Measurements from ENCODE around the gene MVD. TPM values are rescaled to one million over a fixed set of nuclear protein-coding genes. Genes with fewer than 3 reads are reported as not detected.

MVD gene
- total RNA-seq, 2 donors from 2014 or later: 34.7 to 40.0 TPM

DNA sequence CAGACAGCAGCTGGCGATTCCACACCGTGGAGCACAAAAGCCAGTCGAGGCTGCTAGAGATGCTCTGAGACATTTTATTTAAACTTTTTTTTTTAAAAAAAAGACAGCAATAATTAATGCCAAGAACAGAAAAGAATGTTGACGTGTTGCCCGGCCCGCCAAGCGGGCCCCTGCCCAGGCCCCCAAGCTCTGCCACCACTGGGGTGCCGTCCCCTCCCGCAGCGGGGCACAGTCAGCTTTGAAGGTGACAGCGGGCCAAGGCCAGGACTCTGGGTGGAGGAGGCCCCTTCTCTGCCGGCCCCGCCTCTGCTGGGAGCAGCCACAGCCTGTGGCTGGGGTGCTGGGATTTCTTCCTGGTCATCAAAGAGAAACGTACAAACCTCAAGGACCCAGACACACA lies 33.5 kb upstream of the MVD start:
- Histone ChIP-seq H3K4me3 (no peak overlapping the region), H3K36me3 (no peaks in the 10 kb centered on the region), H3K9me3 (no peaks in the 10 kb centered on the region), H3K4me1 (replicated peaks) (no peaks in the 10 kb centered on the region), H3K27ac (no peak overlapping the region), H3K27me3 (replicated peaks; ENCODE audit: insufficient read depth) (no peaks in the 10 kb centered on the region)
- intact Hi-C loops (cut with DNase I): no loop called here
- 86% methylated on average over 14 of the region's 14 CpGs for WGBS
- TF ChIP-seq, protein P1, sequence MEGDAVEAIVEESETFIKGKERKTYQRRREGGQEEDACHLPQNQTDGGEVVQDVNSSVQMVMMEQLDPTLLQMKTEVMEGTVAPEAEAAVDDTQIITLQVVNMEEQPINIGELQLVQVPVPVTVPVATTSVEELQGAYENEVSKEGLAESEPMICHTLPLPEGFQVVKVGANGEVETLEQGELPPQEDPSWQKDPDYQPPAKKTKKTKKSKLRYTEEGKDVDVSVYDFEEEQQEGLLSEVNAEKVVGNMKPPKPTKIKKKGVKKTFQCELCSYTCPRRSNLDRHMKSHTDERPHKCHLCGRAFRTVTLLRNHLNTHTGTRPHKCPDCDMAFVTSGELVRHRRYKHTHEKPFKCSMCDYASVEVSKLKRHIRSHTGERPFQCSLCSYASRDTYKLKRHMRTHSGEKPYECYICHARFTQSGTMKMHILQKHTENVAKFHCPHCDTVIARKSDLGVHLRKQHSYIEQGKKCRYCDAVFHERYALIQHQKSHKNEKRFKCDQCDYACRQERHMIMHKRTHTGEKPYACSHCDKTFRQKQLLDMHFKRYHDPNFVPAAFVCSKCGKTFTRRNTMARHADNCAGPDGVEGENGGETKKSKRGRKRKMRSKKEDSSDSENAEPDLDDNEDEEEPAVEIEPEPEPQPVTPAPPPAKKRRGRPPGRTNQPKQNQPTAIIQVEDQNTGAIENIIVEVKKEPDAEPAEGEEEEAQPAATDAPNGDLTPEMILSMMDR (IDR thresholded peaks at IDR 0.05): no peak
- TF ChIP-seq POLR2A (IDR thresholded peaks at IDR 0.05) (no peak), POLR2AphosphoS5 (IDR thresholded peaks at IDR 0.05) (no peak)
- DNase-seq (ENCODE audit: low spot score): no peak

DNA sequence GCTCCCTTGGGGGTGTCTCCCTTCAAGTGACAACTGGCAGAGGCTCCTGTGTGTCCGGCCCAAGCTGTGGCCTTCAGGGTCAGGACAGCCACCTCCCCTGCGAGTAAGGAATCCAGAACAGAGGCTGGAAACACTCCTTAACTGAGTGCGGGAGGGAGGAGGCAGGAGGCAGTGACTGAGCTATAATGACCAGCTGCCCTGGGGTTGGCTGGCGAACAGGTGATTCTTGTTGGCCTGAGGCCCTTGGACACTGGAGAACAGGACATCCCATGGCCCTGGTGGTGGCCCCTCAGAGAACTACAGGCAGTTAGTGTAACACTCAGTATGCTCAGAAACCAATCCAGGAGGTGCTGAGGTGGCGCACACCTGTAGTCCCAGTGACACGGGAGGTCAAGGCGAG lies 32.9 kb upstream of the MVD start:
- Histone ChIP-seq H3K4me3 (no peak overlapping the region), H3K4me1 (replicated peaks) (no peaks in the 10 kb centered on the region), H3K27me3 (replicated peaks; ENCODE audit: insufficient read depth) (no peaks in the 10 kb centered on the region), H3K36me3 (no peaks in the 10 kb centered on the region), H3K27ac (no peak overlapping the region), H3K9me3 (no peaks in the 10 kb centered on the region)
- DNase-seq (ENCODE audit: low spot score): no peak
- TF ChIP-seq POLR2AphosphoS5 (IDR thresholded peaks at IDR 0.05): no peak
- TF ChIP-seq POLR2A (IDR thresholded peaks at IDR 0.05): no peak
- intact Hi-C loops (cut with DNase I): no loop called here
- WGBS: 91% methylated on average over 7 of the region's 7 CpGs

DNA sequence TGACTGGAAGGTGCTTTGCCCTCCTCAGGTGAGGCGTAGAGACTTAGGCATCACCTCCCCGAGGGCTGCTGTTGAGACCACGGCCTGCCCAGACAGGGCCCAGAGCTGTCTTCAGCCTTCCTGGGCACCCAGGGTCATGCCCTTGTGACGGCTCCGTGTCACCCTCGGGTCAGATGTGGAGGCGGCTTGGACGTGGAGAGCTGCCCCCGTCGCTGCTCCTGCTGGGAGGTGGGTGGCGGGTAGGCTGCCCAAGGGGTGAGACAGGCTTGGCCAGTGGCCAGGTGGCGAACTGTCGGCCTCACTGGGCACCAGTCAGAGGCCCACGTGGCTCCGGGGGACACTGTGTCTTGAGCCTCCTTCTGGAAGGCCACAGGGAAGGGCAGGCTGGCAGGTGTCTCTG lies 32.3 kb upstream of the MVD start:
- 86% methylated on average over 7 of the region's 15 CpGs for WGBS
- H3K27me3 ChIP-seq (replicated peaks; ENCODE audit: insufficient read depth): no peaks in the 10 kb centered on the region
- H3K36me3 ChIP-seq: no peaks in the 10 kb centered on the region
- no peak overlapping the region for H3K27ac ChIP-seq
- H3K4me1 ChIP-seq (replicated peaks): no peaks in the 10 kb centered on the region
- TF ChIP-seq, protein P1 (IDR thresholded peaks at IDR 0.05): no peak
- TF ChIP-seq POLR2AphosphoS5 (IDR thresholded peaks at IDR 0.05): no peak
- no peak for TF ChIP-seq POLR2A (IDR thresholded peaks at IDR 0.05)
- no peak overlapping the region for H3K4me3 ChIP-seq
- no peaks in the 10 kb centered on the region for H3K9me3 ChIP-seq
- intact Hi-C loops (cut with DNase I): no loop called here
- DNase-seq (ENCODE audit: low spot score): no peak

DNA sequence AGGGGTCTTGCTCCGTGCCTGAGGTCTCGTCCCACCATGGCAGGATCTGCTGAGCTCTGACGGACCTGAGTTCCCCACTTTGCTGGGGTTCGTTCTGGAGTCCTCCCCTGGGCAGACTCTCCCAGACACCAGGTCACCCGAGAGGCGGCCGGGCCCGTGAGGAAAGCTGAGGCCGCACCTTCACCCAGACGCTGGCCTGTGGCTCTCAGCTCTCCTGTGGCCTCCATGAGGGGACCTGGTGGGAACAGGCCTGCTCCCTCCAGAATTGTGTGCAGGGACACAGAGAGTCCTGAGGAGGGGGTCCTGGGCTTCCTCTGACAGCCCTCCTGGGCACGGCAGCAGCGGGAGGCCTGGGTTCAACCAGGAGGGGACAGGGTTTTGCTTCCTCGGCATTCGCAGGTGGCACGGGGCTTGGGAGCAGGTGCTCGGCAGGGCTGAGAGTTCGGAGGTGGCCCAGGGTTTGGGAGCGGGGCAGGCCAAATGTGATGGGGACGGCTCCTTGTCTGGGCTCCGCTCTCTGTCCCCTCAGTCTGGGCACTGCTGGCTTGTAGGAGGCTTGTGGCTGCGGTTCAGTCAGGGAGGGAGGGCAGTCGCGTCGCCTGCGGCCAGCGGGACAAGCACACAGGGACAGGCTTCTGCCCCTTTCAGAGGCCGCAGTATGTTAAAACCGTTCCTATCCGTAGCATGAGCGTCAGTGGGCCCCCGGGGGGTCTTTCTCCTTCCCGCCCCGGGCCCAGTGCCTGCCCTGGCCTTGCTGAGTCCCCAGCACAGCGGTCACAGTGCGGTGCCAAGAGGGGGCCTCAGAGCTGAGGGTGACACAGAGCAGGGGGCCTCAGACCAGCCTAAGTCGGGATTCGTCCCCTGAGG lies 31.6 kb upstream of the MVD start:
- TF ChIP-seq, protein P1 (IDR thresholded peaks at IDR 0.05): no peak
- TF ChIP-seq POLR2A (IDR thresholded peaks at IDR 0.05) (no peak), POLR2AphosphoS5 (IDR thresholded peaks at IDR 0.05) (no peak)
- WGBS: 89% methylated on average over 33 of the region's 37 CpGs
- Histone ChIP-seq H3K27ac (no peak overlapping the region), H3K36me3 (no peaks in the 10 kb centered on the region), H3K4me3 (no peak overlapping the region), H3K9me3 (no peaks in the 10 kb centered on the region), H3K27me3 (replicated peaks; ENCODE audit: insufficient read depth) (no peaks in the 10 kb centered on the region), H3K4me1 (replicated peaks) (no peaks in the 10 kb centered on the region)
- intact Hi-C loops (cut with DNase I): no loop called here
- no peak for DNase-seq (ENCODE audit: low spot score)

DNA sequence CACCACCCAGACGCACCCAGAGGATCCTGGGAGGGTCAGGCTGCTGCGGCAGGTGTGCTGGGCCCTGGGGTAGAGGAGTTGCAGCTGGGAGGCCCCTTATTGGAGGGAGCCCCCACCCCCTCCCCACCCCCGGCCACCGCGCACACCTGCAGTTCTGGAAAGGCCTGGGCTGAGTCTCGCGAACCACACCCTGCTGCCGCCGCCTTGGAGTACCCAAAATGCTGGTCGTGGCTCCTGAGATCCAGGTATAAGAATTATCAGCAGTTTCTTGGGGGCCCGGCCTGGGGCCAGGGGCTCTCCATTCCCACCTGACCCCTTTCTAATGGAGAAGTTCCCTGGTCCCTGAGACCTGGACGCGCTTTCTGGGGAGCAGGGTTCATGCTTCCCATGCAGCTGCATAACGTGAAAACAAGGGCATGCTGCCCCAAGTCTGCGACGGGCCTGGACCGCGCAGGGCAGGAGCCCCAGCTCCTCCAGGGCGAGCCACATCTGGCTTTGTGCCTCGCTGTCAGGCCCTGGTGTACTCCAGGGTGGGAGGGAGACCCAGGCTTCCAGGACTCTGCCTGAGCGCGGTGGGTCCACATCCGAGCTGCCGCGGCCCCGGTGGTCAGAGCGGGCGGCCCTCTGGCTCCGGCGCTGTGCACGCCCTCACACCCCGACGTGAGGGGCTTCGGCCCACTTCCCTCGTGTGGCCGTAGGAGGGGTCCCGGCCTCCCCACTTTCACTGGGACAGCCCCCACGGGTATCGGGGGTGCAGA lies 30.7 kb upstream of the MVD start:
- H3K9me3 ChIP-seq: no peaks in the 10 kb centered on the region
- no peaks in the 10 kb centered on the region for H3K36me3 ChIP-seq
- WGBS: 90% methylated on average over 39 of the region's 39 CpGs
- intact Hi-C loops (cut with DNase I): no loop called here
- H3K4me1 ChIP-seq (replicated peaks): no peaks in the 10 kb centered on the region
- H3K27ac ChIP-seq: no peak overlapping the region
- H3K27me3 ChIP-seq (replicated peaks; ENCODE audit: insufficient read depth): peaks cover 3% of the 10 kb centered on the region
- H3K4me3 ChIP-seq: no peak overlapping the region
- no peak for DNase-seq (ENCODE audit: low spot score)
- TF ChIP-seq POLR2A (IDR thresholded peaks at IDR 0.05) (no peak), POLR2AphosphoS5 (IDR thresholded peaks at IDR 0.05) (no peak)
- TF ChIP-seq, protein P1 (IDR thresholded peaks at IDR 0.05): no peak
